ENCODE data around the gene FARS2. TPM values are rescaled to one million over a fixed set of nuclear protein-coding genes. Genes with fewer than 3 reads are reported as not detected.

Gene FARS2
- total RNA-seq, 4 donors from 2014 or later, result 10.6 to 24.9 (median 15.2) TPM

DNA sequence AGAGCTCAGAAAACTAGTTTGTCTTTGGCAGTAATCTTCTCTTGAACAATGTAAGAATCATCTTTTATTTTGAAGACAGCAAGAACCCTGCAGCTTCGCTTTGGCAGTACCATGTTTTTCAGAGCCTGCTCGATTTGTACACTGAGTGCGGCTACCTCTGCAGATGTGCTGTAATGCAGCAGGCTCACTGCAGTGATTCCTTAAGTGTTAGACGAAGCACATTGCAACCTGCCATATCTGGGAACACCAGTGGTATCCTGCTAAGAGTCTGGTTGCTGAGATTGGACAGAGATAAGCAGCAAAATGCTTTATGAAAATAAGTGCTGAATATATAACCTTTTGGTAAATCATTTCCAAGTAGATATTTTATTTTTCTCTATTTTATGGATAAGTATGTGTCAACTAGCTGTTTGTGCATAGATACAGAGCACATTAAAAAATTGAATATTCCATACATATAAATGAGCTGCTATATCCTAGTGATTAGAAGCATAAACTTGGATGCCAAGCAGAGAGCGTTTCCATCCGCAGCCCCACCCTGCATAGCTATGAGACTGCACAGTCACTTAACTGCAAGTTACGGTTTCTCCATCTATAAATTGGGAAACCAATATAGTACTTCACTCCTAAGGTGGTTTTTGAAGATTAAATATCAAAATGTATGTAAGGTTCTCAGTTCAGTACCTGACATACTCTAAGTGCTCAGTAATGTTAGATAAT lies 328.3 kb downstream of the FARS2 start:
- Histone ChIP-seq H3K4me1 (no peaks in the 10 kb centered on the region), H3K4me3 (no peak overlapping the region), H3K27me3 (no peaks in the 10 kb centered on the region), H3K9me3 (peaks cover 0 to 5% (median 4%) of the 10 kb centered on the region in 4 donors), H3K27ac (replicated peaks in 1 of 4) (no peak overlapping the region), H3K36me3 (no peaks in the 10 kb centered on the region)
- WGBS, result 95% methylated on average over 7 of the region's 7 CpGs
- DNase-seq (ENCODE audit: extremely low spot score), result no peak
- TF ChIP-seq, protein P1, sequence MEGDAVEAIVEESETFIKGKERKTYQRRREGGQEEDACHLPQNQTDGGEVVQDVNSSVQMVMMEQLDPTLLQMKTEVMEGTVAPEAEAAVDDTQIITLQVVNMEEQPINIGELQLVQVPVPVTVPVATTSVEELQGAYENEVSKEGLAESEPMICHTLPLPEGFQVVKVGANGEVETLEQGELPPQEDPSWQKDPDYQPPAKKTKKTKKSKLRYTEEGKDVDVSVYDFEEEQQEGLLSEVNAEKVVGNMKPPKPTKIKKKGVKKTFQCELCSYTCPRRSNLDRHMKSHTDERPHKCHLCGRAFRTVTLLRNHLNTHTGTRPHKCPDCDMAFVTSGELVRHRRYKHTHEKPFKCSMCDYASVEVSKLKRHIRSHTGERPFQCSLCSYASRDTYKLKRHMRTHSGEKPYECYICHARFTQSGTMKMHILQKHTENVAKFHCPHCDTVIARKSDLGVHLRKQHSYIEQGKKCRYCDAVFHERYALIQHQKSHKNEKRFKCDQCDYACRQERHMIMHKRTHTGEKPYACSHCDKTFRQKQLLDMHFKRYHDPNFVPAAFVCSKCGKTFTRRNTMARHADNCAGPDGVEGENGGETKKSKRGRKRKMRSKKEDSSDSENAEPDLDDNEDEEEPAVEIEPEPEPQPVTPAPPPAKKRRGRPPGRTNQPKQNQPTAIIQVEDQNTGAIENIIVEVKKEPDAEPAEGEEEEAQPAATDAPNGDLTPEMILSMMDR (IDR thresholded peaks at IDR 0.05), result no peak
- no peak for TF ChIP-seq POLR2AphosphoS5 (IDR thresholded peaks at IDR 0.05)
- intact Hi-C loops (cut with DNase I), result no loop called here

DNA sequence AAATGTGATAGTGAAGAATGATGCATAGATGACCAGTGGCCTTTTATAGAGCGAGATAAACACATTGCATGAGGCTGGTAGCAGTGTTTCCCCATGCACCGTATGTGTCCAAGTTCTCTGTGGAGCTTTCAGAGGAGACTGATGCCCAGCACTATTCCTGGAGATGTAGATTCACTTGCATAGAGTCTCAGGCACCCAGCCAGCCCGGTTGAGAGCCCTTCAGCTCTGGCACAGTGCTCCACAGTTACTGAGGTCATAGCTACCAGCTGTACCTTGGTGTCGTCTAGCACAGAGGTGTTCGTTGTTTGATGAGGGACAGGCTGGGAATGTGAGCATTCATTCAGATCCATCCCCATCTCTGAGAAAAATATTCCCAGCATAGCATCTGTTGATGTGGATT lies 328.9 kb downstream of the FARS2 start:
- no peak for DNase-seq (ENCODE audit: extremely low spot score)
- intact Hi-C loops (cut with DNase I), result no loop called here

DNA sequence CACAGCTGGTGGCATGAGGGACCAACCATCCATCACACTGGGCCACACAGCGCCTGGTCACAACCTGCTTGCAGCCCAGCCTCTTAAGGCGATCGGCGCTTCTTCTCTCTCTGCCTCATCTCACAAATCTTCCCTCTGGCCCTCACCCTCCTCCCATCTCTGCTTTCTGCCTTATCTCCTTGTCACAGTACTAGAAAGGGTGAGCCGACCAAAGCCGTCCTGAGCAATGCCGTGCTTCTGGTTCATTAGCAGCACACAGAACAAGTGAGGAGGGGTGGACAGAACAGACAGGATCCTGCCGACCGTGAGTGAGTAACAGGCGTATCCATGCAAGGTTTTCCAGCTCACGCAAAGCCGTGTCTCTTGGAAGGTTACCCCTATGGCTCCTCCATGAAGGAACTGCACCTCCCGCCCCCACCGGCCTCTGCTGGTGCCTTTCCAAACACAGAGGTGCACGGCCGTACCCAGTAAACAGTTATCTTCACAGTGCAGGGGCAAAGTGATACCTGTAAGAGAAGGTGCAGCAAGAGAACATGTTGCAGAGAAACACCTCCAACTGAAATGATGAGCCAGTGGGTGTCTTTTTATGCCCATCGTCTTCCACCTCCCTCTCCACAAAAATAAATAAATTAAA lies 331.7 kb downstream of the FARS2 start:
- no peak for DNase-seq (ENCODE audit: extremely low spot score)
- Histone ChIP-seq H3K4me3 (no peak overlapping the region), H3K27me3 (no peaks in the 10 kb centered on the region), H3K4me1 (no peaks in the 10 kb centered on the region), H3K27ac (replicated peaks in 1 of 4) (no peak overlapping the region), H3K9me3 (no peaks in the 10 kb centered on the region), H3K36me3 (no peaks in the 10 kb centered on the region)
- 80% methylated on average over 17 of the region's 17 CpGs for WGBS
- intact Hi-C loops (cut with DNase I), result no loop called here
- no peak for TF ChIP-seq POLR2AphosphoS5 (IDR thresholded peaks at IDR 0.05)
- TF ChIP-seq EP300 (IDR thresholded peaks at IDR 0.05), result no peak
- TF ChIP-seq, protein P1 (IDR thresholded peaks at IDR 0.05), result no peak
- no peak for TF ChIP-seq POLR2A (IDR thresholded peaks at IDR 0.05; ENCODE audit: low read depth)

More for the DNA sequence above, 328.9 kb downstream of the FARS2 start:
- Histone ChIP-seq H3K4me3 (no peak overlapping the region), H3K36me3 (no peaks in the 10 kb centered on the region), H3K4me1 (no peaks in the 10 kb centered on the region), H3K9me3 (peaks cover 0 to 5% (median 4%) of the 10 kb centered on the region in 4 donors), H3K27ac (replicated peaks in 1 of 4) (no peak overlapping the region), H3K27me3 (no peaks in the 10 kb centered on the region)
- no peak for TF ChIP-seq POLR2A (IDR thresholded peaks at IDR 0.05; ENCODE audit: low read depth)
- TF ChIP-seq POLR2AphosphoS5 (IDR thresholded peaks at IDR 0.05), result no peak
- TF ChIP-seq EP300 (IDR thresholded peaks at IDR 0.05), result no peak
- TF ChIP-seq, protein P1 (IDR thresholded peaks at IDR 0.05), result no peak
- 83% methylated on average over 4 of the region's 5 CpGs for WGBS

DNA sequence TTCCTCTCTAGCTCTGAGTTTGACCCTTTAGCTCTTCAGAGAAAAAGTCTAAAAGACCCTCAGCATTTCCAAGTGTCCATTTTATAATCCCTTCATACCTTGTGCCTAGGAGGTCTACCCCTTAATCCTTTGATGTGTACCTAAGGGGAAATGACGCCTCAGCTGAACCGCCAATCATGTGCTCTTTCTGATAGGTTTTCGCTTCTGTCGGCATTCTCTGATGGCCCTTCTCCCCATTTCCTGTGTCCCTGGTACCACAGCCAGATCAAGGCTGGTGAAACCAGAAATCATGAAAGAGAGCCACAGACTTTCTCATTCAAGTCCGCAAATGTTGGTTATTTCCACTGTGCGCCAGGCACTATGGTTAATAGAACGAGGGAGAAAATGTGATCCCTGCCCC lies 333.9 kb downstream of the FARS2 start:
- Histone ChIP-seq H3K4me1 (no peaks in the 10 kb centered on the region), H3K27ac (replicated peaks in 1 of 4) (no peak overlapping the region), H3K9me3 (no peaks in the 10 kb centered on the region), H3K4me3 (no peak overlapping the region), H3K27me3 (no peaks in the 10 kb centered on the region), H3K36me3 (no peaks in the 10 kb centered on the region)
- intact Hi-C loops (cut with DNase I), result no loop called here
- 99% methylated on average over 7 of the region's 7 CpGs for WGBS
- no peak for TF ChIP-seq POLR2A (IDR thresholded peaks at IDR 0.05; ENCODE audit: low read depth)
- no peak for TF ChIP-seq POLR2AphosphoS5 (IDR thresholded peaks at IDR 0.05)
- TF ChIP-seq, protein P1 (IDR thresholded peaks at IDR 0.05), result no peak
- TF ChIP-seq EP300 (IDR thresholded peaks at IDR 0.05), result no peak
- no peak for DNase-seq (ENCODE audit: extremely low spot score)
